ENCODE measurements around the gene SSTR5. TPM values are rescaled to one million over a fixed set of nuclear protein-coding genes. Genes with fewer than 3 reads are reported as not detected.

Gene SSTR5
- total and polyA plus RNA-seq, 2 experiments from 2014 or later = 0.77 to 1.3 TPM

- Histone ChIP-seq H3K9me3 (ENCODE audit: low read depth) (no peaks in the 10 kb centered on the region), H3K27me3 (no peaks in the 10 kb centered on the region), H2AFZ (no peak overlapping the region), H3K4me2 (no peak overlapping the region), H3K27ac (no peak overlapping the region), H3K4me1 (ENCODE audit: insufficient read depth) (no peaks in the 10 kb centered on the region), H3K9me2 (replicated peaks; ENCODE audit: insufficient read depth) (no peaks in the 10 kb centered on the region), H4K20me1 (ENCODE audit: insufficient read depth, poor library complexity, severe bottlenecking) (no peaks in the 10 kb centered on the region), H3K4me3 (no peak overlapping the region), H3K79me2 (no peaks in the 10 kb centered on the region), H3K36me3 (replicated peaks; ENCODE audit: insufficient read depth, low read depth) (no peaks in the 10 kb centered on the region)
- 88% methylated on average over 8 of the region's 19 CpGs for WGBS (ENCODE audit: low lambda C conversion rate, missing lambda C conversion rate)
- no peak for TF ChIP-seq EZH2 (IDR thresholded peaks at IDR 0.05; ENCODE audit: borderline replicate concordance)
- TF ChIP-seq EZH2phosphoT487 (IDR thresholded peaks at IDR 0.05; ENCODE audit: low read depth, severe bottlenecking, unreplicated experiment) = no peak
- TF ChIP-seq, protein P1, sequence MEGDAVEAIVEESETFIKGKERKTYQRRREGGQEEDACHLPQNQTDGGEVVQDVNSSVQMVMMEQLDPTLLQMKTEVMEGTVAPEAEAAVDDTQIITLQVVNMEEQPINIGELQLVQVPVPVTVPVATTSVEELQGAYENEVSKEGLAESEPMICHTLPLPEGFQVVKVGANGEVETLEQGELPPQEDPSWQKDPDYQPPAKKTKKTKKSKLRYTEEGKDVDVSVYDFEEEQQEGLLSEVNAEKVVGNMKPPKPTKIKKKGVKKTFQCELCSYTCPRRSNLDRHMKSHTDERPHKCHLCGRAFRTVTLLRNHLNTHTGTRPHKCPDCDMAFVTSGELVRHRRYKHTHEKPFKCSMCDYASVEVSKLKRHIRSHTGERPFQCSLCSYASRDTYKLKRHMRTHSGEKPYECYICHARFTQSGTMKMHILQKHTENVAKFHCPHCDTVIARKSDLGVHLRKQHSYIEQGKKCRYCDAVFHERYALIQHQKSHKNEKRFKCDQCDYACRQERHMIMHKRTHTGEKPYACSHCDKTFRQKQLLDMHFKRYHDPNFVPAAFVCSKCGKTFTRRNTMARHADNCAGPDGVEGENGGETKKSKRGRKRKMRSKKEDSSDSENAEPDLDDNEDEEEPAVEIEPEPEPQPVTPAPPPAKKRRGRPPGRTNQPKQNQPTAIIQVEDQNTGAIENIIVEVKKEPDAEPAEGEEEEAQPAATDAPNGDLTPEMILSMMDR (IDR thresholded peaks at IDR 0.05; ENCODE audit: poor library complexity) = no peak
- no peak for DNase-seq (ENCODE audit: low spot score)
Measured at GRCh38 chr16:1117926-1118325, 45.4 kb downstream of the SSTR5 start.

GRCh38 chr16:1119129-1119528 lies 46.6 kb downstream of the SSTR5 start:
- Histone ChIP-seq H3K9me2 (replicated peaks; ENCODE audit: insufficient read depth) (no peaks in the 10 kb centered on the region), H3K4me3 (no peak overlapping the region), H3K4me2 (no peak overlapping the region), H3K27ac (no peak overlapping the region), H3K79me2 (no peaks in the 10 kb centered on the region), H3K4me1 (ENCODE audit: insufficient read depth) (no peaks in the 10 kb centered on the region), H4K20me1 (ENCODE audit: insufficient read depth, poor library complexity, severe bottlenecking) (no peaks in the 10 kb centered on the region), H3K27me3 (no peaks in the 10 kb centered on the region), H2AFZ (no peak overlapping the region), H3K36me3 (replicated peaks; ENCODE audit: insufficient read depth, low read depth) (no peaks in the 10 kb centered on the region), H3K9me3 (ENCODE audit: low read depth) (no peaks in the 10 kb centered on the region)
- whole genome bisulfite sequencing (ENCODE audit: low lambda C conversion rate, missing lambda C conversion rate) = 90% methylated on average over 18 of the region's 19 CpGs
- no peak for DNase-seq (ENCODE audit: low spot score)
- TF ChIP-seq, protein P1 (IDR thresholded peaks at IDR 0.05; ENCODE audit: poor library complexity) = no peak
- TF ChIP-seq EZH2 (IDR thresholded peaks at IDR 0.05; ENCODE audit: borderline replicate concordance) (no peak), EZH2phosphoT487 (IDR thresholded peaks at IDR 0.05; ENCODE audit: low read depth, severe bottlenecking, unreplicated experiment) (no peak)

DNA sequence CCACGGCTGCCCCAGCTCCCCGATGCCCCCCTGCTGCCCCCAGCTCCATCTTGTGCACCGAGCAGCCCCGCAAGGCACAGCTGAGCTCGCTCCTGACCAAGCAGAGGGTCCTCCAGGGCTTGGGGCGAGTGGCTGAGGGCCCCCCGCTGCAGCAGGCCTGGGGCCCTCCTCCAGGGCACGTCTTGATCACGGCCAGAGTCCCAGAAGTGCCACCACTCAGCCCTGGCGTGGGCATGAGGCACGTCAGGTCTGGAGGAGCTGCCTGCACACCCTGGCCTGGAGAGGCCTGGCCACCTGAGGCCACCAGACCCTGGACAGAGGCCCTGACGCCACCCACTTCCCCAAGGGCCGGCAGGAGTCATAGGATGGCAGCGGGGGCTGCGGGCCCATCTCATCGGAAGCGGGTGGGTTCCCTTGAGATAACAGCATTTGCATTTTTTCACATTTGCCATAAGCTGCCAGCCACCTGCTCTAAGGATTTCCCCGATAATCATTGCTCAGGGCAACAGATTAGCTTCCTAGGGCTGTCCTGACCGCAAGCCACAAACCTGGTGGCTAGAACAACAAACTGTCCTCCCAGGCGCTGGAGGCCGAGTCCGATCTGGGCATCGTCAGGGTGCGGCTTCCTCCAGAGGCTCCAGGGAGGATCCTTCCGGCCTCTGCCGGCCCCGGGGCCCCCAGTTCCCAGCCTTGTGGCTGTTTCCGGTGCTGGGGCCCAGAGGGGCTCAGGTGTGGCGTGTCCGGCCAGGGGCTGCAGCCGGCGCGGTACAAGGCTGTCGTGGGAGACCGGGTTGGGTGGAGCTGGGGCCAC lies 47.4 kb downstream of the SSTR5 start:
- H3K79me2 ChIP-seq = no peaks in the 10 kb centered on the region
- H3K9me3 ChIP-seq (ENCODE audit: low read depth) = no peaks in the 10 kb centered on the region
- no peaks in the 10 kb centered on the region for H3K36me3 ChIP-seq (replicated peaks; ENCODE audit: insufficient read depth, low read depth)
- H3K27ac ChIP-seq = no peak overlapping the region
- H4K20me1 ChIP-seq (ENCODE audit: insufficient read depth, poor library complexity, severe bottlenecking) = no peaks in the 10 kb centered on the region
- H3K9me2 ChIP-seq (replicated peaks; ENCODE audit: insufficient read depth) = no peaks in the 10 kb centered on the region
- WGBS (ENCODE audit: low lambda C conversion rate, missing lambda C conversion rate) = 89% methylated on average over 31 of the region's 35 CpGs
- H3K4me2 ChIP-seq = no peak overlapping the region
- H3K4me1 ChIP-seq (ENCODE audit: insufficient read depth) = no peaks in the 10 kb centered on the region
- no peak for TF ChIP-seq EZH2 (IDR thresholded peaks at IDR 0.05; ENCODE audit: borderline replicate concordance)
- no peak overlapping the region for H2AFZ ChIP-seq
- DNase-seq (ENCODE audit: low spot score) = no peak
- H3K27me3 ChIP-seq = no peaks in the 10 kb centered on the region
- H3K4me3 ChIP-seq = no peak overlapping the region

GRCh38 chr16:1120577-1120941 lies 48.0 kb downstream of the SSTR5 start:
- Histone ChIP-seq H3K4me3 (no peak overlapping the region), H3K9me2 (replicated peaks; ENCODE audit: insufficient read depth) (no peaks in the 10 kb centered on the region), H3K36me3 (replicated peaks; ENCODE audit: insufficient read depth, low read depth) (no peaks in the 10 kb centered on the region), H3K9me3 (ENCODE audit: low read depth) (no peaks in the 10 kb centered on the region), H3K27ac (no peak overlapping the region), H3K27me3 (no peaks in the 10 kb centered on the region), H3K79me2 (no peaks in the 10 kb centered on the region), H2AFZ (no peak overlapping the region), H3K4me2 (no peak overlapping the region), H3K4me1 (ENCODE audit: insufficient read depth) (no peaks in the 10 kb centered on the region), H4K20me1 (ENCODE audit: insufficient read depth, poor library complexity, severe bottlenecking) (no peaks in the 10 kb centered on the region)
- 90% methylated on average over 12 of the region's 22 CpGs for WGBS (ENCODE audit: low lambda C conversion rate, missing lambda C conversion rate)
- DNase-seq (ENCODE audit: low spot score) = no peak
- TF ChIP-seq EZH2phosphoT487 (IDR thresholded peaks at IDR 0.05; ENCODE audit: low read depth, severe bottlenecking, unreplicated experiment) = no peak
- TF ChIP-seq, protein P1 (IDR thresholded peaks at IDR 0.05; ENCODE audit: poor library complexity) = no peak
- no peak for TF ChIP-seq EZH2 (IDR thresholded peaks at IDR 0.05; ENCODE audit: borderline replicate concordance)

All from hepatocyte (in vitro differentiated cells).